ENCODE results near the gene ZNF485. TPM values are rescaled to one million over a fixed set of nuclear protein-coding genes. Genes with fewer than 3 reads are reported as not detected.

ZNF485 gene
- total and polyA plus RNA-seq, 2 of the 8 experiments (the other 6 are each of a cell fraction or from before 2014, with no cell fraction given) = 2.5 to 8.2 TPM

GRCh38 chr10:43574906-43575305 lies 31.3 kb upstream of the ZNF485 start:
- H4K5ac ChIP-seq (ENCODE audit: insufficient read length, low read depth, low read length) = no peak overlapping the region
- no peak overlapping the region for H2BK12ac ChIP-seq (ENCODE audit: low read depth, low read length)
- peaks cover 0 to 3% of the 10 kb centered on the region in 2 experiments; a peak in 1 of 4 replicates for H3K79me2 ChIP-seq (ENCODE audit: control insufficient read depth in 1 of 2, insufficient read depth in 2 of 2, low read length in 2 of 2)
- no peak overlapping the region for H4K8ac ChIP-seq (ENCODE audit: extremely low read depth, insufficient read depth, low read length)
- peaks cover 25 to 48% of the 10 kb centered on the region in 2 experiments for H3K9me3 ChIP-seq (ENCODE audit: insufficient read depth in 2 of 2, low read depth in 1 of 2, low read length in 1 of 2)
- H3K4me2 ChIP-seq (ENCODE audit: insufficient read depth in 1 of 2, low read depth in 2 of 2, low read length in 2 of 2) = peak overlapping the region in 1 of 2 experiments; percentile 0; a peak in 1 of 4 replicates
- no peak overlapping the region for H3K23ac ChIP-seq (ENCODE audit: insufficient read length)
- H3K23me2 ChIP-seq (ENCODE audit: low read depth, low read length) = peaks cover 7% of the 10 kb centered on the region; the same call in 1 of the 2 replicates
- POLR2A ChIA-PET (ENCODE audit: partially characterized antibody) = interaction anchor here (3.6 kb wide), 1 partner anchor 13 kb away, joined by 23 read pairs; no protein-coding TSS in a partner anchor
- 0 out of 2 replicates have a peak, but pooled peaks cover 5% of the 10 kb centered on the region for H3K79me1 ChIP-seq (ENCODE audit: low read depth, low read length)
- H2AK5ac ChIP-seq (ENCODE audit: low read depth, low read length) = no peak overlapping the region
- H4K91ac ChIP-seq (replicated peaks; ENCODE audit: insufficient read length, low read length) = no peak overlapping the region
- H2BK20ac ChIP-seq (ENCODE audit: low read length) = no peak overlapping the region
- no peak overlapping the region for H3K56ac ChIP-seq (replicated peaks; ENCODE audit: insufficient read length, low read depth, low read length)
- FAIRE-seq (no peak), DNase-seq (ENCODE audit: low read depth in 1 of 2, low spot score in 2 of 2) (no peak)
- H3K27ac ChIP-seq (ENCODE audit: low read depth, low read length) = no peak overlapping the region
- CTCF ChIA-PET (ENCODE audit: partially characterized antibody) = no interaction called here
- H2BK15ac ChIP-seq (ENCODE audit: low read length) = no peak overlapping the region
- H2BK120ac ChIP-seq (replicated peaks; ENCODE audit: low read depth, low read length) = no peak overlapping the region
- peak overlapping the region in 1 of 4 experiments; percentile 64; a peak in 2 of 8 replicates for H3K4me3 ChIP-seq (ENCODE audit: extremely low read depth in 1 of 4, insufficient read depth in 2 of 4, low read depth in 3 of 4, low read length in 4 of 4)
- WGBS, 2 experiments (ENCODE audit: extremely low coverage in 1 of 2, insufficient coverage in 1 of 2, insufficient read length in 1 of 2, insufficient replicate concordance in 2 of 2, low coverage in 1 of 2, low lambda C conversion rate in 2 of 2, missing lambda C conversion rate in 1 of 2) = 88% methylated on average over 8 of the region's 8 CpGs; no CpG with 5 or more reads in 1 of the 2 experiments
- H2AFZ ChIP-seq (ENCODE audit: low read length) = no peak overlapping the region
- no peak overlapping the region for H3K9ac ChIP-seq (replicated peaks in 1 of 4; ENCODE audit: extremely low read depth in 1 of 4, low read depth in 3 of 4, low read length in 3 of 4)
- peaks cover 0 to 19% (median 9%) of the 10 kb centered on the region in 4 experiments; a peak in 6 of 7 replicates for H3K27me3 ChIP-seq (replicated peaks in 1 of 4; ENCODE audit: control insufficient read depth in 3 of 4, extremely low read depth in 1 of 4, insufficient read depth in 3 of 4, low read length in 3 of 4)
- no peak overlapping the region for H3K18ac ChIP-seq (ENCODE audit: extremely low read depth, low read length)
- no peak overlapping the region for H2BK5ac ChIP-seq (ENCODE audit: low read depth, low read length)
- no peak overlapping the region for H3K14ac ChIP-seq (ENCODE audit: insufficient read length)
- H3K36me3 ChIP-seq (ENCODE audit: control insufficient read depth in 2 of 4, insufficient read depth in 4 of 4, low read length in 3 of 4) = 0 out of 8 replicates have a peak, but pooled peaks cover 0 to 2% (median 0%) of the 10 kb centered on the region in 4 experiments
- no peaks in the 10 kb centered on the region for H4K20me1 ChIP-seq (replicated peaks in 1 of 2; ENCODE audit: control insufficient read depth in 1 of 2, insufficient read depth in 2 of 2, low read length in 2 of 2)
- H3K4me1 ChIP-seq (replicated peaks in 1 of 4; ENCODE audit: control insufficient read depth in 3 of 4, insufficient read depth in 4 of 4, low read length in 3 of 4) = peaks cover 0 to 5% (median 1%) of the 10 kb centered on the region in 4 experiments; a peak in 2 of 7 replicates
- H3K4ac ChIP-seq (replicated peaks; ENCODE audit: insufficient read length, low read depth, low read length) = no peak overlapping the region
- TF ChIP-seq GABPA (IDR thresholded peaks at IDR 0.05; ENCODE audit: borderline replicate concordance, insufficient read depth, low read length) = no peak

All from H1 (cell line).